Large intestine (tissue), 3 donors: ENCODE results near the gene TLR8. TPM values are rescaled to one million over a fixed set of nuclear protein-coding genes. Genes with fewer than 3 reads are reported as not detected.

Source experiments
- DNase-seq, 2 donors: peaks; one replicate each; pipeline versions ENCODE4 v3.0.0 to v3.0.0-alpha.2; 2013
- H3K27ac ChIP-seq: one replicate; pipeline ENCODE4 v1.5.1; 2013; ENCODE audit warnings: low read length
- H3K27me3 ChIP-seq: 2 replicates; pipeline ENCODE4 v1.6.1; 2013; ENCODE audit warnings: low read length; ENCODE audit not compliant: control insufficient read depth, insufficient read depth
- H3K36me3 ChIP-seq: 2 replicates; pipeline ENCODE4 v1.6.1; 2013; ENCODE audit warnings: low read length; ENCODE audit not compliant: control insufficient read depth, insufficient read depth
- H3K4me1 ChIP-seq: one replicate; pipeline ENCODE4 v1.6.1; 2013; ENCODE audit warnings: low read length; ENCODE audit not compliant: control insufficient read depth, insufficient read depth
- H3K4me3 ChIP-seq: one replicate; pipeline ENCODE4 v1.5.1; 2013; ENCODE audit warnings: low read length
- H3K9me3 ChIP-seq: one replicate; pipeline ENCODE4 v1.6.1; 2013; ENCODE audit warnings: mild to moderate bottlenecking, low read depth, low read length, moderate library complexity; ENCODE audit not compliant: control insufficient read depth
- WGBS: methylation state at CpG from one replicate; pipeline ENCODE4 v1.1.5; 2013; ENCODE audit warnings: low lambda C conversion rate; ENCODE audit not compliant: insufficient coverage; 5-methylcytosine and 5-hydroxymethylcytosine counted together
- polyA plus RNA-seq: library from polyadenylated mRNA; unstranded; fragments of 120-200 nt; gene quantifications from one replicate; pipeline ENCODE4 v1.2.1, GENCODE V29; 2013

The TLR8 gene
- polyA plus RNA-seq, 1 donor: 0.67 TPM

- H3K4me1 ChIP-seq: peaks cover 24% of the 10 kb centered on the region
- no CpG with 5 or more reads among the region's 5 CpGs for WGBS
- no peak overlapping the region for H3K27ac ChIP-seq
- H3K27me3 ChIP-seq: no peaks in the 10 kb centered on the region
- no peaks in the 10 kb centered on the region for H3K9me3 ChIP-seq
- H3K36me3 ChIP-seq: no peaks in the 10 kb centered on the region
- DNase-seq: no peak
- H3K4me3 ChIP-seq: no peak overlapping the region
These were observed 45.2 kb downstream of the TLR8 start for GRCh38 chrX:12951595-12951975.

- WGBS: no CpG with 5 or more reads among the region's 8 CpGs
- H3K27me3 ChIP-seq: no peaks in the 10 kb centered on the region
- no peak overlapping the region for H3K27ac ChIP-seq
- H3K4me1 ChIP-seq: peaks cover 20% of the 10 kb centered on the region
- no peak overlapping the region for H3K4me3 ChIP-seq
- H3K36me3 ChIP-seq: no peaks in the 10 kb centered on the region
- no peak for DNase-seq
- H3K9me3 ChIP-seq: no peaks in the 10 kb centered on the region
These were observed 47.0 kb downstream of the TLR8 start for GRCh38 chrX:12953420-12953819.

GRCh38 chrX:12954376-12954775 is 48.0 kb downstream of the TLR8 start:
- Histone ChIP-seq H3K27me3 (no peaks in the 10 kb centered on the region), H3K4me1 (peaks cover 20% of the 10 kb centered on the region), H3K4me3 (no peak overlapping the region), H3K9me3 (no peaks in the 10 kb centered on the region), H3K27ac (no peak overlapping the region), H3K36me3 (no peaks in the 10 kb centered on the region)
- no CpG with 5 or more reads among the region's 9 CpGs for WGBS
- no peak for DNase-seq

- H3K27ac ChIP-seq: no peak overlapping the region
- no CpG with 5 or more reads among the region's 4 CpGs for WGBS
These were observed 48.6 kb downstream of the TLR8 start for GRCh38 chrX:12954981-12955380.

GRCh38 chrX:12955882-12956703 is 49.7 kb downstream of the TLR8 start:
- no CpG with 5 or more reads among the region's 20 CpGs for WGBS
- DNase-seq: peak in 1 of 2 donors; percentile 46

More at GRCh38 chrX:12954981-12955380, 48.6 kb downstream of the TLR8 start:
- no peaks in the 10 kb centered on the region for H3K9me3 ChIP-seq
- no peaks in the 10 kb centered on the region for H3K27me3 ChIP-seq
- H3K4me1 ChIP-seq: peaks cover 17% of the 10 kb centered on the region
- no peak overlapping the region for H3K4me3 ChIP-seq
- no peaks in the 10 kb centered on the region for H3K36me3 ChIP-seq
- no peak for DNase-seq

GRCh38 chrX:12956704-12957534 is 50.5 kb downstream of the TLR8 start:
- no CpG with 5 or more reads among the region's 8 CpGs for WGBS
- H3K36me3 ChIP-seq: no peaks in the 10 kb centered on the region
- peak overlapping the region; percentile 64 for H3K27ac ChIP-seq
- H3K4me3 ChIP-seq: no peak overlapping the region
- no peaks in the 10 kb centered on the region for H3K27me3 ChIP-seq
- DNase-seq: peak in 1 of 2 donors; percentile 67
- H3K4me1 ChIP-seq: peaks cover 10% of the 10 kb centered on the region
- H3K9me3 ChIP-seq: peaks cover 2% of the 10 kb centered on the region

More at GRCh38 chrX:12955882-12956703, 49.7 kb downstream of the TLR8 start:
- peak overlapping the region; percentile 64 for H3K27ac ChIP-seq
- H3K9me3 ChIP-seq: no peaks in the 10 kb centered on the region
- no peak overlapping the region for H3K4me3 ChIP-seq
- no peaks in the 10 kb centered on the region for H3K27me3 ChIP-seq
- no peaks in the 10 kb centered on the region for H3K36me3 ChIP-seq
- H3K4me1 ChIP-seq: peaks cover 10% of the 10 kb centered on the region

- H3K36me3 ChIP-seq: no peaks in the 10 kb centered on the region
- no peaks in the 10 kb centered on the region for H3K27me3 ChIP-seq
- H3K4me3 ChIP-seq: no peak overlapping the region
- H3K9me3 ChIP-seq: peaks cover 8% of the 10 kb centered on the region
- peaks cover 10% of the 10 kb centered on the region for H3K4me1 ChIP-seq
- no CpG with 5 or more reads among the region's 5 CpGs for WGBS
- no peak overlapping the region for H3K27ac ChIP-seq
- no peak for DNase-seq
These were observed 51.6 kb downstream of the TLR8 start for GRCh38 chrX:12958059-12958458.

GRCh38 chrX:12958461-12958860 is 52.0 kb downstream of the TLR8 start:
- H3K9me3 ChIP-seq: peaks cover 8% of the 10 kb centered on the region
- H3K27me3 ChIP-seq: no peaks in the 10 kb centered on the region
- H3K27ac ChIP-seq: no peak overlapping the region
- DNase-seq: no peak
- no peak overlapping the region for H3K4me3 ChIP-seq
- no CpG with 5 or more reads among the region's 4 CpGs for WGBS
- peaks cover 10% of the 10 kb centered on the region for H3K4me1 ChIP-seq
- no peaks in the 10 kb centered on the region for H3K36me3 ChIP-seq

GRCh38 chrX:12961196-12961718 is 54.8 kb downstream of the TLR8 start:
- H3K36me3 ChIP-seq: no peaks in the 10 kb centered on the region
- H3K9me3 ChIP-seq: peaks cover 8% of the 10 kb centered on the region
- H3K27ac ChIP-seq: no peak overlapping the region
- H3K4me3 ChIP-seq: no peak overlapping the region
- WGBS: 60% methylated on average over 1 of the region's 2 CpGs
- DNase-seq: no peak
- peaks cover 5% of the 10 kb centered on the region for H3K4me1 ChIP-seq
- no peaks in the 10 kb centered on the region for H3K27me3 ChIP-seq

GRCh38 chrX:12962041-12962504 is 55.7 kb downstream of the TLR8 start:
- no peak overlapping the region for H3K27ac ChIP-seq
- no CpG with 5 or more reads among the region's 4 CpGs for WGBS
- H3K4me3 ChIP-seq: no peak overlapping the region
- DNase-seq: no peak
- no peaks in the 10 kb centered on the region for H3K36me3 ChIP-seq
- no peaks in the 10 kb centered on the region for H3K4me1 ChIP-seq
- H3K9me3 ChIP-seq: peaks cover 8% of the 10 kb centered on the region
- no peaks in the 10 kb centered on the region for H3K27me3 ChIP-seq
